A549 (cell line): ENCODE data around the gene INSYN1. TPM values are rescaled to one million over a fixed set of nuclear protein-coding genes. Genes with fewer than 3 reads are reported as not detected.

Source experiments
- ATAC-seq, 2 experiments: fragments of 200-7000 bp in 1 of 2; fragments of >200 bp in 1 of 2; cut with Nextera tagmentation in 1 of 2; cut with Tn5 transposase in 1 of 2; 3 replicates each; pipeline versions ENCODE4 v1.8.0 to v1.9.1; 2018 to 2020; ENCODE audit warnings: mild to moderate bottlenecking in 1 of 2, moderate library complexity in 1 of 2
- CTCF ChIA-PET: fragments of 300-600 bp; sonication (Branson Sonifier 250); formaldehyde crosslinking; extraction: SDS; loops from one replicate; lab custom pipeline; 2021; ENCODE audit warnings: antibody characterized with exemption, inconsistent platforms; lab: Yijun Ruan, JAX
- POLR2A ChIA-PET: fragments of 350-600 bp; formaldehyde crosslinking; extraction: SDS; loops from one replicate; lab custom pipeline; 2021; ENCODE audit warnings: antibody characterized with exemption, inconsistent platforms; lab: Yijun Ruan, JAX
- DNase-seq, 2 experiments: peaks; one replicate each; pipeline versions ENCODE4 v3.0.0 to v3.0.0-alpha.2; 2011 to 2016; ENCODE audit warnings: low read depth in 1 of 2, low spot score in 1 of 2
- FAIRE-seq: peaks from 2 replicates; lab custom pipeline; 2011; peaks lifted over from hg19 to GRCh38; lab: Jason Lieb, UNC
- H3K27ac ChIP-seq, 2 experiments: fragments of >200 bp; sonication (Bioruptor Twin); formaldehyde crosslinking; 3 replicates each; pipeline ENCODE4 v1.5.1; 2016 to 2017
- H3K4me1 ChIP-seq: fragments of >200 bp; sonication (Bioruptor Twin); formaldehyde crosslinking; 3 replicates; pipeline ENCODE4 v1.6.1; 2016
- H3K4me2 ChIP-seq: fragments of >200 bp; sonication (Bioruptor Twin); formaldehyde crosslinking; 3 replicates; pipeline ENCODE4 v1.6.1; 2016
- H3K4me3 ChIP-seq: fragments of >200 bp; sonication (Bioruptor Twin); formaldehyde crosslinking; 3 replicates; pipeline ENCODE4 v1.5.1; 2016
- H3K9me3 ChIP-seq: fragments of >200 bp; sonication (Bioruptor Twin); formaldehyde crosslinking; 3 replicates; pipeline ENCODE4 v1.6.1; 2016
- CBX8 ChIP-seq: fragments of 200-600 bp; sonication (generic); IDR thresholded peaks from 2 replicates; pipeline ENCODE4 v1.6.1; 2016
- CHD2 ChIP-seq: fragments of 150-350 bp; IDR thresholded peaks from 2 replicates; pipeline ENCODE4 v1.6.1; 2014; ENCODE audit warnings: low read length; ENCODE audit not compliant: partially characterized antibody
- CHD4 ChIP-seq: fragments of 200-600 bp; sonication (generic); IDR thresholded peaks from 2 replicates; pipeline ENCODE4 v1.6.1; 2016; ENCODE audit warnings: antibody characterized with exemption, mild to moderate bottlenecking, borderline replicate concordance
- EP300 ChIP-seq, 2 experiments: fragments of >200 bp; sonication (Bioruptor Twin); formaldehyde crosslinking; IDR thresholded peaks; 2 replicates in 1 of 2; 3 replicates in 1 of 2; pipeline ENCODE4 v1.6.1; 2016 to 2017
- ESRRA ChIP-seq: fragments of 150-350 bp; IDR thresholded peaks from 2 replicates; pipeline ENCODE4 v1.6.1; 2014; ENCODE audit warnings: mild to moderate bottlenecking, low read length, borderline replicate concordance
- FOSB ChIP-seq: fragments of 250-450 bp; sonication (Bioruptor Pico); IDR thresholded peaks from 2 replicates; pipeline ENCODE4 v1.5.0; 2020; ENCODE audit warnings: mild to moderate bottlenecking, moderate library complexity
- GATA3 ChIP-seq: IDR thresholded peaks from 2 replicates; pipeline ENCODE4 v1.6.1; 2012; ENCODE audit warnings: borderline replicate concordance
- HOXB13 ChIP-seq: fragments of 250-450 bp; sonication (Bioruptor Pico); IDR thresholded peaks from 2 replicates; pipeline ENCODE4 v1.5.0; 2020; ENCODE audit warnings: low read depth, mild to moderate bottlenecking, moderate library complexity
- KDM5A ChIP-seq: fragments of 200-600 bp; sonication (generic); IDR thresholded peaks from 2 replicates; pipeline ENCODE4 v1.6.1; 2016; ENCODE audit warnings: antibody characterized with exemption, mild to moderate bottlenecking
- NFE2L2 ChIP-seq: fragments of 150-350 bp; conservative IDR thresholded peaks from 2 replicates; pipeline ENCODE4 v1.6.1; 2014; ENCODE audit warnings: low read length
- POLR2AphosphoS2 ChIP-seq: conservative IDR thresholded peaks from 2 replicates; pipeline ENCODE4 v1.6.1; 2012; ENCODE audit warnings: low read length, improper control_type of control experiment, inconsistent platforms
- RAD21 ChIP-seq, 2 experiments: fragments of >200 bp in 1 of 2; sonication (Bioruptor Twin) in 1 of 2; formaldehyde crosslinking in 1 of 2; IDR thresholded peaks in 1 of 2; conservative IDR thresholded peaks in 1 of 2; 2 replicates in 1 of 2; 3 replicates in 1 of 2; pipeline ENCODE4 v1.6.1; 2012 to 2018; ENCODE audit warnings: inconsistent platforms in 1 of 2
- SMC3 ChIP-seq: fragments of >200 bp; sonication (Bioruptor Twin); formaldehyde crosslinking; IDR thresholded peaks from 3 replicates; pipeline ENCODE4 v1.6.1; 2018; ENCODE audit warnings: inconsistent platforms
- SREBF2 ChIP-seq: fragments of 450-650 bp; IDR thresholded peaks from 2 replicates; pipeline ENCODE4 v1.6.1; 2014; ENCODE audit warnings: mild to moderate bottlenecking, moderate library complexity
- TFCP2L1 ChIP-seq: fragments of 250-450 bp; sonication (Bioruptor Pico); IDR thresholded peaks from 2 replicates; pipeline ENCODE4 v1.5.0; 2021; ENCODE audit warnings: mild to moderate bottlenecking
- ZFP36 ChIP-seq: fragments of 450-650 bp; IDR thresholded peaks from 2 replicates; pipeline ENCODE4 v1.6.1; 2014; ENCODE audit warnings: borderline replicate concordance; ENCODE audit not compliant: partially characterized antibody
- WGBS: methylation state at CpG from one replicate; pipeline ENCODE4 v1.1.6; 2017; ENCODE audit errors: missing lambda C conversion rate; 5-methylcytosine and 5-hydroxymethylcytosine counted together
- polyA plus RNA-seq, 4 experiments: library from polyadenylated mRNA; depleted of rRNA in 3 of 4; stranded (reverse); fragments of >200 nt; fragmentation: RNase III in 1 of 4; extraction: RNeasy Plus Mini Kit Qiagen cat#74134 plus additional on column Dnase treatment in 1 of 4; gene quantifications; 2 replicates in 3 of 4; 3 replicates in 1 of 4; pipeline ENCODE4 v1.2.3, GENCODE V29; 2011 to 2017
- TF ChIP-seq, protein P1 (sequence below): IDR thresholded peaks from 2 replicates; pipeline ENCODE4 v1.6.1; 2012
- TF ChIP-seq, protein P2 (sequence below): fragments of 200-600 bp; sonication (generic); IDR thresholded peaks from 2 replicates; pipeline ENCODE4 v1.6.1; 2016; ENCODE audit warnings: antibody characterized with exemption, mild to moderate bottlenecking, moderate library complexity
- TF ChIP-seq, protein P3 (sequence below): fragments of 250-450 bp; sonication (Bioruptor Pico); IDR thresholded peaks from 2 replicates; pipeline ENCODE4 v1.5.0; 2021; ENCODE audit warnings: mild to moderate bottlenecking, moderate library complexity, borderline replicate concordance

Gene INSYN1
- polyA plus RNA-seq, 2 of the 4 experiments (the other 2 are of a cell fraction): 0.54 to 1.9 TPM

DNA sequence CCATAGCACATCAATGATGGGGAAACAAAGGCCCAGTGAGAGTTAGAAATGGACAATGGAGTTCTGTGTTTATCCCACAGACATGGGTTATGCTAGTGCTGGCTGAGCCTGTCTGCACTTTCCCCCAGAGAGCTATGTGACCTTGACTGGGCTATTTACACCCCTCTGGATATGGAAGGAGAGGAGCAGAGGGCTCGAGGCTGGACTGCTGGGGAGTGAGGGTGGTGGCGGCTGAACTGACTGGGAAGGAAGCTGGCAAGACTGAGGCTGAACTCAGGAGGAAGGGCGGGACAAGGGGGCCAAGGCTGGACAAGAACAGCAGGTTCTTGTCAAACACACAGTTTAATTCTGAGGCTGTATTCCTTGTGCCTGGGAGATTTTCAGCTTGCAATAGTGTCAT, 10.8 kb upstream of the INSYN1 start:
- ATAC-seq (no peak), DNase-seq (no peak), FAIRE-seq (no peak)
- TF ChIP-seq EP300 (IDR thresholded peaks at IDR 0.05): no peak
- TF ChIP-seq, protein P1, sequence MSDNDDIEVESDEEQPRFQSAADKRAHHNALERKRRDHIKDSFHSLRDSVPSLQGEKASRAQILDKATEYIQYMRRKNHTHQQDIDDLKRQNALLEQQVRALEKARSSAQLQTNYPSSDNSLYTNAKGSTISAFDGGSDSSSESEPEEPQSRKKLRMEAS: no peak
- TF ChIP-seq CBX8: no peak
- TF ChIP-seq POLR2AphosphoS2: no peak
- no peak for TF ChIP-seq SREBF2
- TF ChIP-seq SMC3: no peak
- TF ChIP-seq RAD21 (conservative IDR thresholded peaks at IDR 0.05 in 1 of 2, IDR thresholded peaks at IDR 0.05 in 1 of 2): no peak
- CTCF ChIA-PET: no interaction called here
- Histone ChIP-seq H3K4me3 (no peak overlapping the region), H3K9me3 (no peaks in the 10 kb centered on the region), H3K27ac (no peak overlapping the region), H3K4me1 (no peaks in the 10 kb centered on the region), H3K4me2 (no peak overlapping the region)
- POLR2A ChIA-PET: no interaction called here
- WGBS: 44% methylated on average over 3 of the region's 3 CpGs

DNA sequence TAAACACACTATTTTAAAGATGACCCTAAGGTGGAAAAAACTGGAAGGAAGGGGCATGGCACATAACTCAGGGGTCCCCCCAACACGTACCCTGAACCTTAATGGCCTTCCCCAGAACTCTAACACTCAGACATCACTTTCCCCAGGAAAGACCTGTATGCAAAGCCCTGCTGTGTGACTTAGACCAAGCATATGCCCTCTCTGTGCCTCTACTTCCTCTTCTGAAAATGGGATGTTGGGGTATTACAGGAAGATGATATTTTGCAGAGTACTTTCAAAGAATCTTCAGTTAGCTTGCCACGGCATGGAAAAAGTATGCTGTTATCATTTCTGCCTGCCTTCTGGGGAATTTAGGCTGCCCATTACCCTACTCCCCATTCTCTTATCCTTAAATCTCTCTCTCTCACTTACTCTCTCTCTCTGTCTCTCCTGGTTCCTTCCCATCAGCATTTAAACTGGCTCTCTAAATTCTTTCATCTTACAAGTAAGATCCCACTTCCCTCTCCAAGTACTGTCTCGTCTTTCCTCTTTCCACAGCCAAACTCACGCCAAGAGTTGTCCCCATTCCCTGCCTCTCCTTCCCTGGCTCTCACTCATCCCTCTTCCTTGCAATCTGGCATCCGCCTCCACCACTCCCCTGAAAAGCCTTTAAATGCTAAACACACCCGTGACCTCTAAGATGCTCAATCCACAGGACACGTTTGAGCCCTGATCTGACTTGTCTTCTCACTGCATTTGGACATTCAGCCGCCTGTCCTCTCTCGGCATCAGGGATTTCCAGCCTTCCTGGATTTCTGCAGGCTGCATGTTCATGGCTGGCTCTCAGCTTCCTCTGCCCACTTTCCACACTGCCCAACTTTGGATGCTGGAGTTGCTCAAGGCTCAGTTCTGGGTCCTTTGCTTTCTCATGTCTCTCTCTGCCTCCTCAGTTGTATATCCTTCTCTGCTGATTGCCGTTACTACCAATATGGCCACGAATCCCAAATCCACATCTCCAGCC, 7.5 kb upstream of the INSYN1 start:
- FAIRE-seq (no peak), ATAC-seq (no peak), DNase-seq (no peak)
- CTCF ChIA-PET: no interaction called here
- Histone ChIP-seq H3K4me2 (no peak overlapping the region), H3K27ac (no peak overlapping the region), H3K4me3 (no peak overlapping the region), H3K4me1 (no peaks in the 10 kb centered on the region), H3K9me3 (no peaks in the 10 kb centered on the region)
- no peak for TF ChIP-seq TFCP2L1 (CRISPR knock-in tag)
- TF ChIP-seq CHD4: no peak
- TF ChIP-seq KDM5A: no peak
- 22% methylated on average over 11 of the region's 11 CpGs for WGBS
- POLR2A ChIA-PET: no interaction called here

DNA sequence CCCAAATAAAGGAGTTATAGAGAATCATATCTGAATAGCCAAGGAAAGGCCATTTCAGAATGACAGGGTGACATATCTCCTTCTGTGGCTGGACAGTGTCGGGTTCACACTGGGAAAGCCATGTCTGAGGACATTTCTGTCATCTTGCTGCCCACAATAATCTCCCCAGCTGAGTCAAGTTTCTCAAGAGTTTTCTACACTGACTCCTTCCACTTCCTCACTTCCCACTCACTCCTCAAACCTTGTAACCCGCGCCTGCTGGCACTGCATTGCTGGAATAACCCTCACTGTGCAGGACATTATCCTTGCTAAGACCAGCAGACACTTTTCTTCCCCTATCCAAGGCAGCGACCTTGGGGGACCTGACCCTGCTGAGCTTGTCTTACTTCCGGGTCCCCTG, 5.3 kb upstream of the INSYN1 start:
- Histone ChIP-seq H3K4me3 (no peak overlapping the region), H3K27ac (no peak overlapping the region), H3K4me1 (no peaks in the 10 kb centered on the region), H3K4me2 (no peak overlapping the region), H3K9me3 (no peaks in the 10 kb centered on the region)
- ATAC-seq: no peak
- no peak for TF ChIP-seq GATA3
- no peak for TF ChIP-seq ZFP36
- TF ChIP-seq, protein P2, sequence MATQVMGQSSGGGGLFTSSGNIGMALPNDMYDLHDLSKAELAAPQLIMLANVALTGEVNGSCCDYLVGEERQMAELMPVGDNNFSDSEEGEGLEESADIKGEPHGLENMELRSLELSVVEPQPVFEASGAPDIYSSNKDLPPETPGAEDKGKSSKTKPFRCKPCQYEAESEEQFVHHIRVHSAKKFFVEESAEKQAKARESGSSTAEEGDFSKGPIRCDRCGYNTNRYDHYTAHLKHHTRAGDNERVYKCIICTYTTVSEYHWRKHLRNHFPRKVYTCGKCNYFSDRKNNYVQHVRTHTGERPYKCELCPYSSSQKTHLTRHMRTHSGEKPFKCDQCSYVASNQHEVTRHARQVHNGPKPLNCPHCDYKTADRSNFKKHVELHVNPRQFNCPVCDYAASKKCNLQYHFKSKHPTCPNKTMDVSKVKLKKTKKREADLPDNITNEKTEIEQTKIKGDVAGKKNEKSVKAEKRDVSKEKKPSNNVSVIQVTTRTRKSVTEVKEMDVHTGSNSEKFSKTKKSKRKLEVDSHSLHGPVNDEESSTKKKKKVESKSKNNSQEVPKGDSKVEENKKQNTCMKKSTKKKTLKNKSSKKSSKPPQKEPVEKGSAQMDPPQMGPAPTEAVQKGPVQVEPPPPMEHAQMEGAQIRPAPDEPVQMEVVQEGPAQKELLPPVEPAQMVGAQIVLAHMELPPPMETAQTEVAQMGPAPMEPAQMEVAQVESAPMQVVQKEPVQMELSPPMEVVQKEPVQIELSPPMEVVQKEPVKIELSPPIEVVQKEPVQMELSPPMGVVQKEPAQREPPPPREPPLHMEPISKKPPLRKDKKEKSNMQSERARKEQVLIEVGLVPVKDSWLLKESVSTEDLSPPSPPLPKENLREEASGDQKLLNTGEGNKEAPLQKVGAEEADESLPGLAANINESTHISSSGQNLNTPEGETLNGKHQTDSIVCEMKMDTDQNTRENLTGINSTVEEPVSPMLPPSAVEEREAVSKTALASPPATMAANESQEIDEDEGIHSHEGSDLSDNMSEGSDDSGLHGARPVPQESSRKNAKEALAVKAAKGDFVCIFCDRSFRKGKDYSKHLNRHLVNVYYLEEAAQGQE: no peak
- TF ChIP-seq CHD2: no peak
- no peak for TF ChIP-seq HOXB13 (CRISPR knock-in tag)
- TF ChIP-seq, protein P3, sequence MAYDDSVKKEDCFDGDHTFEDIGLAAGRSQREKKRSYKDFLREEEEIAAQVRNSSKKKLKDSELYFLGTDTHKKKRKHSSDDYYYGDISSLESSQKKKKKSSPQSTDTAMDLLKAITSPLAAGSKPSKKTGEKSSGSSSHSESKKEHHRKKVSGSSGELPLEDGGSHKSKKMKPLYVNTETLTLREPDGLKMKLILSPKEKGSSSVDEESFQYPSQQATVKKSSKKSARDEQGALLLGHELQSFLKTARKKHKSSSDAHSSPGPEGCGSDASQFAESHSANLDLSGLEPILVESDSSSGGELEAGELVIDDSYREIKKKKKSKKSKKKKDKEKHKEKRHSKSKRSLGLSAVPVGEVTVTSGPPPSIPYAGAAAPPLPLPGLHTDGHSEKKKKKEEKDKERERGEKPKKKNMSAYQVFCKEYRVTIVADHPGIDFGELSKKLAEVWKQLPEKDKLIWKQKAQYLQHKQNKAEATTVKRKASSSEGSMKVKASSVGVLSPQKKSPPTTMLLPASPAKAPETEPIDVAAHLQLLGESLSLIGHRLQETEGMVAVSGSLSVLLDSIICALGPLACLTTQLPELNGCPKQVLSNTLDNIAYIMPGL: no peak
- no peak for TF ChIP-seq NFE2L2
- TF ChIP-seq ESRRA: no peak
- no peak for TF ChIP-seq FOSB (CRISPR knock-in tag)
- ChIA-PET CTCF (interaction anchor here (1.0 kb wide), 1 partner anchor 58 kb away, joined by 4 read pairs; no protein-coding TSS in a partner anchor), POLR2A (no interaction called here)
- FAIRE-seq: no peak
- 36% methylated on average over 5 of the region's 5 CpGs for WGBS
- DNase-seq: no peak
